CD4-positive, alpha-beta memory T cell (primary cell): Measurements from ENCODE around the gene MPZL2. TPM values are rescaled to one million over a fixed set of nuclear protein-coding genes. Genes with fewer than 3 reads are reported as not detected.
A peak's percentile ranks its signal among the peaks of the same experiment; 100 is the strongest.
"Not testable (repeated sequence)": the region's sequence is repeated elsewhere in the genome, so short reads cannot be mapped to it uniquely, and the experiment has no call there.

ENCODE experiments used
- CTCF ChIA-PET: fragments of 350-600 bp; sonication (Branson Sonifier 250); formaldehyde crosslinking; loops from one replicate; lab custom pipeline; 2021; ENCODE audit warnings: inconsistent platforms; ENCODE audit not compliant: partially characterized antibody; lab: Charles Lee
- POLR2A ChIA-PET: fragments of 350-600 bp; sonication (Branson Sonifier 250); formaldehyde crosslinking; loops from one replicate; lab custom pipeline; 2021; ENCODE audit not compliant: partially characterized antibody; lab: Charles Lee
- DNase-seq, 5 donors: peaks; one replicate each; pipeline versions ENCODE4 v3.0.0 to v3.0.0-alpha.2; 2020 to 2022; ENCODE audit warnings: mixed read lengths in 1 of 5
- H3K27ac ChIP-seq: one replicate; pipeline ENCODE4 v1.7.0; 2013; ENCODE audit warnings: low read depth, low read length
- H3K27me3 ChIP-seq: 2 replicates; pipeline ENCODE4 v1.7.0; 2013; ENCODE audit warnings: mild to moderate bottlenecking, low read length, moderate library complexity; ENCODE audit not compliant: insufficient read depth
- H3K36me3 ChIP-seq: 2 replicates; pipeline ENCODE4 v1.7.0; 2013; ENCODE audit warnings: mild to moderate bottlenecking, low read length, moderate library complexity; ENCODE audit not compliant: insufficient read depth
- H3K4me1 ChIP-seq: 2 replicates; pipeline ENCODE4 v1.7.0; 2013; ENCODE audit warnings: mild to moderate bottlenecking, low read length, moderate library complexity; ENCODE audit not compliant: insufficient read depth
- H3K4me3 ChIP-seq, 2 donors: one replicate each; pipeline ENCODE4 v1.7.0; 2013; ENCODE audit warnings: low read length in 2 of 2, mild to moderate bottlenecking in 1 of 2
- H3K9me3 ChIP-seq, 2 donors: one replicate each; pipeline ENCODE4 v1.7.0; 2013; ENCODE audit warnings: low read length in 2 of 2, control low read depth in 1 of 2; ENCODE audit not compliant: control insufficient read depth in 1 of 2
- H3K27ac Mint-ChIP-seq, 7 donors: one replicate each; pipeline ENCODE4 v1.8.0; 2020 to 2021; ENCODE audit warnings: mixed read lengths in 7 of 7, mild to moderate bottlenecking in 6 of 7, inconsistent platforms in 3 of 7, moderate library complexity in 3 of 7
- H3K27me3 Mint-ChIP-seq, 2 donors: one replicate each; pipeline ENCODE4 v1.8.0; 2020 to 2021; ENCODE audit warnings: mixed read lengths in 2 of 2
- H3K36me3 Mint-ChIP-seq, 2 donors: one replicate each; pipeline ENCODE4 v1.8.0; 2020 to 2021; ENCODE audit warnings: mixed read lengths in 2 of 2, inconsistent platforms in 1 of 2, mild to moderate bottlenecking in 1 of 2
- H3K4me1 Mint-ChIP-seq, 4 donors: one replicate each; pipeline ENCODE4 v1.8.0; 2020 to 2021; ENCODE audit warnings: mixed read lengths in 4 of 4, mild to moderate bottlenecking in 1 of 4
- H3K4me3 Mint-ChIP-seq, 8 donors: one replicate each; pipeline ENCODE4 v1.8.0; 2020 to 2021; ENCODE audit warnings: mixed read lengths in 8 of 8, mild to moderate bottlenecking in 7 of 8, moderate library complexity in 6 of 8, inconsistent platforms in 3 of 8
- H3K9me3 Mint-ChIP-seq, 8 donors: one replicate each; pipeline ENCODE4 v1.8.0; 2020 to 2021; ENCODE audit warnings: mixed read lengths in 8 of 8, mild to moderate bottlenecking in 5 of 8, inconsistent platforms in 3 of 8, moderate library complexity in 1 of 8
- intact Hi-C: fragments of 100-400 bp; cut with micrococcal nuclease; formaldehyde crosslinking; loops from one replicate; pipeline ENCODE4 v1.15.1; 2023
- polyA plus RNA-seq, 2 donors: library from polyadenylated mRNA; unstranded; fragments of 300-500 nt; fragmentation: Illumina TruSeq; gene quantifications; one replicate each; pipeline ENCODE4 v1.2.3, GENCODE V29; 2021
- total RNA-seq, 2 experiments: library from RNA; stranded (reverse); gene quantifications; one replicate each; pipeline ENCODE4 v1.2.3, GENCODE V29; 2021

The MPZL2 gene
- total and polyA plus RNA-seq, 4 experiments from 2014 or later, result 0.64 to 4.2 (median 3.3) TPM

- intact Hi-C loops, result loop anchor here (5.0 kb wide), 1 partner anchor 128 kb away; the partner anchor contains the start of gene KMT2A
- H3K9me3 ChIP-seq, H3K4me3 ChIP-seq, H3K27me3 ChIP-seq, H3K9me3 Mint-ChIP-seq, H3K27me3 Mint-ChIP-seq: not testable (repeated sequence)
- Mint-ChIP-seq H3K4me1 (peaks cover 53 to 94% (median 76%) of the 10 kb centered on the region in 4 donors), H3K4me3 (peak overlapping the region; percentile 33 to 100 (median 62)), H3K36me3 (peaks cover 72 to 88% of the 10 kb centered on the region in 2 donors), H3K27ac (peak overlapping the region; percentile 69 to 99 (median 91))
- CTCF ChIA-PET, result interaction anchor here (0.9 to 6.9 kb wide), 4 partner anchors 13 to 183 kb away, joined by 3 to 43 read pairs (median 4); no protein-coding TSS in a partner anchor
- peak overlapping the region; percentile 91 for H3K27ac ChIP-seq
- peaks cover 39% of the 10 kb centered on the region for H3K36me3 ChIP-seq
- peak in 1 of 5 donors; percentile 35 for DNase-seq
- peaks cover 80% of the 10 kb centered on the region for H3K4me1 ChIP-seq
- POLR2A ChIA-PET, result interaction anchor here (0.8 to 1.9 kb wide), 5 partner anchors 10 to 111 kb away, joined by 4 to 9 read pairs (median 5); partner anchors contain the start of genes MPZL3 and UBE4A
Observed at GRCh38 chr11:118308995-118309528, 45.0 kb upstream of the MPZL2 start.

- Histone ChIP-seq H3K27me3 (no peaks in the 10 kb centered on the region), H3K4me1 (peaks cover 79% of the 10 kb centered on the region), H3K9me3 (no peaks in the 10 kb centered on the region), H3K4me3 (peak overlapping the region in 1 of 2 donors; percentile 44), H3K36me3 (peaks cover 16% of the 10 kb centered on the region), H3K27ac (peak overlapping the region; percentile 91)
- CTCF ChIA-PET, result interaction anchor here (3.6 to 3.9 kb wide), 2 partner anchors 11 to 108 kb away, joined by 18 to 44 read pairs; no protein-coding TSS in a partner anchor
- peaks cover 48 to 96% (median 75%) of the 10 kb centered on the region in 4 donors for H3K4me1 Mint-ChIP-seq
- H3K4me3 Mint-ChIP-seq, result peak overlapping the region; percentile 80 to 100 (median 100)
- intact Hi-C loops, result loop anchor here (5.0 kb wide), 1 partner anchor 131 kb away; the partner anchor contains the start of gene KMT2A
- peak in 1 of 5 donors; percentile 75 for DNase-seq
- H3K27me3 Mint-ChIP-seq, result no peaks in the 10 kb centered on the region
- H3K27ac Mint-ChIP-seq, result peak overlapping the region; percentile 65 to 99 (median 94)
- POLR2A ChIA-PET, result interaction anchor here (0.9 to 5.8 kb wide), 9 partner anchors 10 to 129 kb away, joined by 3 to 45 read pairs (median 6); partner anchors contain the start of genes JAML, MPZL3 and UBE4A
- H3K9me3 Mint-ChIP-seq, result peaks cover 0 to 3% (median 0%) of the 10 kb centered on the region in 8 donors
- H3K36me3 Mint-ChIP-seq, result peaks cover 49 to 65% of the 10 kb centered on the region in 2 donors
Observed at GRCh38 chr11:118306556-118306955, 42.5 kb upstream of the MPZL2 start.

GRCh38 chr11:118305726-118306125 is 41.6 kb upstream of the MPZL2 start:
- ChIA-PET CTCF (interaction anchor here (1.5 to 3.9 kb wide), 3 partner anchors 10 to 107 kb away, joined by 3 to 44 read pairs (median 18); no protein-coding TSS in a partner anchor), POLR2A (interaction anchor here (0.6 to 5.8 kb wide), 15 partner anchors 10 to 137 kb away, joined by 3 to 45 read pairs (median 5); partner anchors contain the start of genes JAML, MPZL3 and UBE4A)
- peak overlapping the region; percentile 96 to 97 for H3K4me3 ChIP-seq
- peaks cover 76% of the 10 kb centered on the region for H3K4me1 ChIP-seq
- intact Hi-C loops, result loop anchor here (1.0 to 5.0 kb wide), 4 partner anchors 9 to 132 kb away; partner anchors contain the start of genes CD3D and KMT2A
- Mint-ChIP-seq H3K27ac (peak overlapping the region; percentile 98 to 100 (median 99)), H3K4me3 (peak overlapping the region; percentile 99 to 100 (median 100)), H3K27me3 (no peaks in the 10 kb centered on the region), H3K9me3 (peaks cover 0 to 3% (median 0%) of the 10 kb centered on the region in 8 donors), H3K4me1 (peaks cover 52 to 96% (median 73%) of the 10 kb centered on the region in 4 donors), H3K36me3 (peaks cover 49 to 57% of the 10 kb centered on the region in 2 donors)
- H3K36me3 ChIP-seq, result peaks cover 9% of the 10 kb centered on the region
- peak overlapping the region; percentile 91 for H3K27ac ChIP-seq
- H3K27me3 ChIP-seq, result no peaks in the 10 kb centered on the region
- H3K9me3 ChIP-seq, result no peaks in the 10 kb centered on the region
- peak; percentile 68 to 78 (median 70) for DNase-seq

GRCh38 chr11:118304568-118305248 is 40.6 kb upstream of the MPZL2 start, which contains the start of gene CD3E:
Gene CD3E (plus strand): TSS chr11:118304730. CDS start chr11:118304953, 223 bp downstream.
- CTCF ChIA-PET, result interaction anchor here (0.9 to 3.9 kb wide), 7 partner anchors 9 to 183 kb away, joined by 3 to 44 read pairs (median 3); no protein-coding TSS in a partner anchor
- H3K27me3 Mint-ChIP-seq, result no peaks in the 10 kb centered on the region

GRCh38 chr11:118304227-118304567 is 40.1 kb upstream of the MPZL2 start:
- H3K27me3 ChIP-seq, result no peaks in the 10 kb centered on the region
- peaks cover 63% of the 10 kb centered on the region for H3K4me1 ChIP-seq
- H3K9me3 ChIP-seq, result no peaks in the 10 kb centered on the region
- ChIA-PET CTCF (interaction anchor here (0.5 to 3.9 kb wide), 7 partner anchors 9 to 184 kb away, joined by 3 to 44 read pairs (median 4); no protein-coding TSS in a partner anchor), POLR2A (interaction anchor here (0.7 to 5.8 kb wide), 11 partner anchors 8 to 184 kb away, joined by 3 to 45 read pairs (median 11); partner anchors contain the start of genes JAML, MPZL3 and UBE4A)
- Mint-ChIP-seq H3K27me3 (no peaks in the 10 kb centered on the region), H3K4me1 (peaks cover 41 to 89% (median 62%) of the 10 kb centered on the region in 4 donors), H3K4me3 (peak overlapping the region; percentile 99 to 100 (median 100)), H3K36me3 (peaks cover 37 to 44% of the 10 kb centered on the region in 2 donors), H3K27ac (peak overlapping the region; percentile 98 to 100 (median 99)), H3K9me3 (no peaks in the 10 kb centered on the region)
- peaks cover 9% of the 10 kb centered on the region for H3K36me3 ChIP-seq
- intact Hi-C loops, result loop anchor here (1.0 to 2.0 kb wide), 2 partner anchors 34 to 49 kb away; no protein-coding TSS in a partner anchor
- DNase-seq, result no peak
- peak overlapping the region; percentile 96 to 97 for H3K4me3 ChIP-seq
- H3K27ac ChIP-seq, result peak overlapping the region; percentile 91

More at GRCh38 chr11:118304568-118305248, 40.6 kb upstream of the MPZL2 start, which contains the start of gene CD3E:
- Histone ChIP-seq H3K4me3 (peak within 1 kb of the TSS; percentile 96 to 97), H3K9me3 (no peaks in the 10 kb centered on the region), H3K27me3 (no peaks in the 10 kb centered on the region), H3K36me3 (peaks cover 9% of the 10 kb centered on the region), H3K27ac (peak within 1 kb of the TSS; percentile 91), H3K4me1 (peaks cover 68% of the 10 kb centered on the region)
- intact Hi-C loops, result loop anchor here (1.0 to 5.0 kb wide), 5 partner anchors 8 to 133 kb away; partner anchors contain the start of genes CD3D and KMT2A
- Mint-ChIP-seq H3K4me3 (peak within 1 kb of the TSS; percentile 99 to 100 (median 100)), H3K27ac (peak within 1 kb of the TSS; percentile 98 to 100 (median 99)), H3K9me3 (no peaks in the 10 kb centered on the region), H3K36me3 (peaks cover 42 to 49% of the 10 kb centered on the region in 2 donors), H3K4me1 (peaks cover 46 to 94% (median 66%) of the 10 kb centered on the region in 4 donors)
- POLR2A ChIA-PET, result interaction anchor here (0.7 to 5.8 kb wide), 17 partner anchors 9 to 184 kb away, joined by 3 to 45 read pairs (median 5); partner anchors contain the start of genes JAML, MPZL3 and UBE4A
- peak; percentile 76 to 83 (median 79) for DNase-seq

GRCh38 chr11:118301600-118302195 is 37.6 kb upstream of the MPZL2 start:
- H3K27me3 Mint-ChIP-seq, result no peaks in the 10 kb centered on the region
- Histone ChIP-seq H3K9me3 (no peaks in the 10 kb centered on the region), H3K27me3 (no peaks in the 10 kb centered on the region), H3K27ac (no peak overlapping the region), H3K4me1 (peaks cover 38% of the 10 kb centered on the region), H3K36me3 (no peaks in the 10 kb centered on the region), H3K4me3 (no peak overlapping the region)
- ChIA-PET POLR2A (interaction anchor here (1.1 to 2.6 kb wide), 3 partner anchors 58 to 78 kb away, joined by 4 to 7 read pairs (median 7); partner anchors contain the start of genes JAML and UBE4A), CTCF (interaction anchor here (0.6 to 2.4 kb wide), 5 partner anchors 10 to 103 kb away, joined by 3 to 10 read pairs (median 3); partner anchors contain the start of gene UBE4A)
- no peaks in the 10 kb centered on the region for H3K9me3 Mint-ChIP-seq
- intact Hi-C loops, result no loop called here
- peak overlapping the region in 1 of 8 donors; percentile 17 for H3K4me3 Mint-ChIP-seq
- H3K36me3 Mint-ChIP-seq, result peaks cover 13 to 21% of the 10 kb centered on the region in 2 donors
- no peak for DNase-seq
- peaks cover 24 to 64% (median 39%) of the 10 kb centered on the region in 4 donors for H3K4me1 Mint-ChIP-seq
- peak overlapping the region in 5 of 7 donors; percentile 31 to 98 (median 61) for H3K27ac Mint-ChIP-seq
